ENCODE results near the gene TBX15. TPM values are rescaled to one million over a fixed set of nuclear protein-coding genes. Genes with fewer than 3 reads are reported as not detected.

The TBX15 gene
- total and polyA plus RNA-seq, 2 experiments from 2014 or later: 0.21 TPM; not detected in 1

GRCh38 chr1:118999348-119000071, 11.4 kb upstream of the TBX15 start (continued):
- TF ChIP-seq ZNF462 (CRISPR knock-in tag; IDR thresholded peaks at IDR 0.05): no peak

GRCh38 chr1:118998171-118998570, 10.0 kb upstream of the TBX15 start:
- DNase-seq (ENCODE audit: low spot score): no peak
- Histone ChIP-seq H3K27me3 (ENCODE audit: insufficient read depth) (peaks cover 100% of the 10 kb centered on the region), H3K36me3 (ENCODE audit: insufficient read depth) (no peaks in the 10 kb centered on the region), H3K9me2 (ENCODE audit: insufficient read depth) (no peaks in the 10 kb centered on the region), H3K4me2 (peak overlapping the region; percentile 31; the same call in 1 of the 2 replicates), H3F3A (replicated peaks; ENCODE audit: low read depth) (peaks cover 7% of the 10 kb centered on the region; the same call in 1 of the 2 replicates), H3K27ac (ENCODE audit: low read depth) (no peak overlapping the region), H3K4me3 (no peak overlapping the region), H2AFZ (no peak overlapping the region), H3K79me2 (replicated peaks; ENCODE audit: insufficient read depth) (no peaks in the 10 kb centered on the region), H4K20me1 (replicated peaks; ENCODE audit: insufficient read depth) (no peaks in the 10 kb centered on the region; the same call in none of the 2 replicates), H3K4me1 (ENCODE audit: insufficient read depth) (peaks cover 53% of the 10 kb centered on the region)
- H3K4me3 Mint-ChIP-seq: peak overlapping the region; percentile 6; the same call in 1 of the 3 replicates
- no peak overlapping the region for H3K27ac Mint-ChIP-seq
- no peaks in the 10 kb centered on the region; the same call in 2 of the 3 replicates for H3K9me3 Mint-ChIP-seq
- no peak for ATAC-seq
- H3K4me1 Mint-ChIP-seq: peaks cover 49% of the 10 kb centered on the region
- H3K36me3 Mint-ChIP-seq (ENCODE audit: low read depth): no peaks in the 10 kb centered on the region
- TF ChIP-seq POLR2AphosphoS5 (IDR thresholded peaks at IDR 0.05; ENCODE audit: low read depth): no peak
- peak; percentile 50 for TF ChIP-seq EZH2 (IDR thresholded peaks at IDR 0.05; ENCODE audit: low read depth, unreplicated experiment)
- H3K27me3 Mint-ChIP-seq (ENCODE audit: insufficient read depth, low read depth, poor library complexity): peaks cover 100% of the 10 kb centered on the region

All from GM23338 (cell line).